GM19395 (cell line): Measurements from ENCODE around the gene CAPRIN2.

Source experiments
- ATAC-seq: cut with Tn5 transposase; IDR thresholded peaks from one replicate; pipeline ENCODE4 v1.9.1; 2021; ENCODE audit warnings: mild to moderate bottlenecking, moderate library complexity; ENCODE audit not compliant: unreplicated experiment

CAPRIN2 gene

GRCh38 chr12:30763053-30763452 lies 8.3 kb upstream of the CAPRIN2 start:
- no peak for ATAC-seq

GRCh38 chr12:30761730-30762129 lies 7.0 kb upstream of the CAPRIN2 start:
- no peak for ATAC-seq

GRCh38 chr12:30757316-30757715 lies 2.6 kb upstream of the CAPRIN2 start:
- ATAC-seq: no peak

GRCh38 chr12:30756074-30756473 lies 1.3 kb upstream of the CAPRIN2 start:
- no peak for ATAC-seq

- ATAC-seq: no peak
These were observed 628 bp upstream of the CAPRIN2 start for GRCh38 chr12:30755395-30755762.

- ATAC-seq: peak; percentile 51
These were observed 385 bp downstream of the CAPRIN2 start for GRCh38 chr12:30754383-30754749.

GRCh38 chr12:30753751-30754382 lies 884 bp downstream of the CAPRIN2 start:
- no peak for ATAC-seq

- ATAC-seq: no peak
These were observed 1.5 kb downstream of the CAPRIN2 start for GRCh38 chr12:30753233-30753632.

GRCh38 chr12:30752255-30752654 lies 2.5 kb downstream of the CAPRIN2 start:
- no peak for ATAC-seq

- no peak for ATAC-seq
These were observed 6.6 kb downstream of the CAPRIN2 start for GRCh38 chr12:30748147-30748546.

- no peak for ATAC-seq
These were observed 8.6 kb downstream of the CAPRIN2 start for GRCh38 chr12:30746190-30746589.

- no peak for ATAC-seq
These were observed 10.4 kb downstream of the CAPRIN2 start for GRCh38 chr12:30744321-30744720.

GRCh38 chr12:30740274-30740673 lies 14.5 kb downstream of the CAPRIN2 start:
- ATAC-seq: no peak

- no peak for ATAC-seq
These were observed 15.7 kb downstream of the CAPRIN2 start for GRCh38 chr12:30739020-30739419.

- no peak for ATAC-seq
These were observed 21.7 kb downstream of the CAPRIN2 start for GRCh38 chr12:30732954-30733637.

- no peak for ATAC-seq
These were observed 24.7 kb downstream of the CAPRIN2 start for GRCh38 chr12:30730011-30730410.

GRCh38 chr12:30729547-30729946 lies 25.2 kb downstream of the CAPRIN2 start:
- no peak for ATAC-seq

GRCh38 chr12:30726647-30727046 lies 28.1 kb downstream of the CAPRIN2 start:
- ATAC-seq: no peak

- ATAC-seq: no peak
These were observed 29.0 kb downstream of the CAPRIN2 start for GRCh38 chr12:30725739-30726138.

GRCh38 chr12:30719060-30719459 lies 35.7 kb downstream of the CAPRIN2 start:
- no peak for ATAC-seq

GRCh38 chr12:30707613-30708342 lies 47.0 kb downstream of the CAPRIN2 start:
- ATAC-seq: no peak

- no peak for ATAC-seq
These were observed 48.3 kb downstream of the CAPRIN2 start for GRCh38 chr12:30706476-30706875.
